ENCODE data around the gene PRPF8. TPM values are rescaled to one million over a fixed set of nuclear protein-coding genes. Genes with fewer than 3 reads are reported as not detected.

The PRPF8 gene
- total and polyA plus RNA-seq, 2 of the 13 experiments (the other 11 are each of a cell fraction or from before 2014, with no cell fraction given): 112 to 179 TPM

DNA sequence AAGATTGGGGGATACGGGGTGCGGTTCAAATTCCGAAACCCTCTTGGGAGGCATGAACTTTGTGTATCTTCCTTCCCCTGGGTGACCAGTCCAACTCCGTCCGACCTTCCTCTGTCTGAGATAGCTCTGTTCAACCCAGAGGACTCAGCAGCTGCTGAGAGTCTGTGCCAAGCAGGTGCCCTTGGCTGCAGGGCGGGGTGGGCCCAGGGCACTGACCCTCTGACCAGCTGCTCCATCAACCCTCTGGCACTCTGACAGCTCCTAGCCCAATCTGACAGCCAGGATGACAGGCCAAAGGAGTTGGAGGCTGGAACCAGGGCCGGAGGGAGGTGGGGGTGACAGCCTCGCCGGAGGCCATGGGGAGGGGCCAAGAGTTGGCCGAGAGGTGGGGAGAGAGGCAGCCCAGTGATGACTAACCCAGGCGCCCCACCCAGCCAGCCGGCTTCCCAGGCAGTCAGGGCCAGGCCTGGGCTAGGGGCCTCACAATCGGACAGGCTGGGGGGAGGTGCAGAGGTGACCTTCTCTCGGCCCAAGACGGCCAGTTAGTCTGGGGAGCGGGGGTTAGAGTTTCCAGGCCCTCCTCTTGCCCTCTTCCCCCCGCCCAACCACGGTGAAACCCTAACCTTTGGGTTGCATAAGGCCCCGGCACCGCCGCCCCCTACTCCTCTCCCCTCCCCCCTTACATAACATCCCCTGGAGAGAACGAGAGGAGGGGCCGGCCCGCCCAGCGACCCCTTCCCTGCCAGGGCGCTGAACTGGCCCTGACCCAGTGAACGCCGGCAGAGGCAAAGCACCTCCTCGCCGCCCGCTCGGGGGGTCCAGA is 30.5 kb upstream of the PRPF8 start (continued):
- TF ChIP-seq YEATS2 (CRISPR knock-in tag; IDR thresholded peaks at IDR 0.05; ENCODE audit: borderline replicate concordance) (peak; percentile 47; the same call in 1 of the 2 replicates), BORCS8-MEF2B (CRISPR knock-in tag; IDR thresholded peaks at IDR 0.05) (peak; percentile 26; the same call in 1 of the 2 replicates), ZNF292 (CRISPR knock-in tag; IDR thresholded peaks at IDR 0.05; ENCODE audit: borderline replicate concordance, low read depth) (no peak), DRAP1 (CRISPR knock-in tag; IDR thresholded peaks at IDR 0.05) (0 out of 2 replicates have a peak, but pooled peaks have one; percentile 54), TBP (CRISPR knock-in tag; IDR thresholded peaks at IDR 0.05) (no peak), ZNF816 (CRISPR knock-in tag; IDR thresholded peaks at IDR 0.05; ENCODE audit: borderline replicate concordance) (peak; percentile 54; the same call in 1 of the 2 replicates), KLF13 (CRISPR knock-in tag; IDR thresholded peaks at IDR 0.05) (peak; percentile 51; the same call in 1 of the 2 replicates), ZNF614 (CRISPR knock-in tag; IDR thresholded peaks at IDR 0.05; ENCODE audit: borderline replicate concordance) (peak; percentile 64; the same call in 1 of the 2 replicates), ZBTB20 (CRISPR knock-in tag; IDR thresholded peaks at IDR 0.05; ENCODE audit: borderline replicate concordance, low read depth) (peak; percentile 5; the same call in 1 of the 2 replicates), RNF219 (CRISPR knock-in tag; IDR thresholded peaks at IDR 0.05) (0 out of 2 replicates have a peak, but pooled peaks have one; percentile 30), ZNF550 (CRISPR knock-in tag; IDR thresholded peaks at IDR 0.05; ENCODE audit: borderline replicate concordance) (no peak), ZNF761 (CRISPR knock-in tag; conservative IDR thresholded peaks at IDR 0.05) (0 out of 2 replicates have a peak, but pooled peaks have one; percentile 32), IRF2 (CRISPR knock-in tag; IDR thresholded peaks at IDR 0.05) (peak; percentile 50; the same call in 1 of the 2 replicates), ZFP36L1 (CRISPR knock-in tag; IDR thresholded peaks at IDR 0.05) (peak; percentile 45; the same call in 1 of the 2 replicates), ZHX1 (CRISPR knock-in tag; IDR thresholded peaks at IDR 0.05; ENCODE audit: low read depth) (no peak), HOXA5 (CRISPR knock-in tag; IDR thresholded peaks at IDR 0.05) (peak; percentile 39; the same call in 1 of the 2 replicates), ARNT2 (CRISPR knock-in tag; IDR thresholded peaks at IDR 0.05; ENCODE audit: low read depth) (peak; percentile 74; the same call in 1 of the 2 replicates), YEATS4 (CRISPR knock-in tag; IDR thresholded peaks at IDR 0.05; ENCODE audit: borderline replicate concordance) (peak; percentile 50; the same call in 1 of the 2 replicates), HNF4G (IDR thresholded peaks at IDR 0.05; ENCODE audit: borderline replicate concordance, low read depth, low read length) (no peak), HNF4G (CRISPR knock-in tag; IDR thresholded peaks at IDR 0.05; ENCODE audit: borderline replicate concordance, low read depth) (peak; percentile 10; the same call in 1 of the 2 replicates)
- TF ChIP-seq, protein P1, sequence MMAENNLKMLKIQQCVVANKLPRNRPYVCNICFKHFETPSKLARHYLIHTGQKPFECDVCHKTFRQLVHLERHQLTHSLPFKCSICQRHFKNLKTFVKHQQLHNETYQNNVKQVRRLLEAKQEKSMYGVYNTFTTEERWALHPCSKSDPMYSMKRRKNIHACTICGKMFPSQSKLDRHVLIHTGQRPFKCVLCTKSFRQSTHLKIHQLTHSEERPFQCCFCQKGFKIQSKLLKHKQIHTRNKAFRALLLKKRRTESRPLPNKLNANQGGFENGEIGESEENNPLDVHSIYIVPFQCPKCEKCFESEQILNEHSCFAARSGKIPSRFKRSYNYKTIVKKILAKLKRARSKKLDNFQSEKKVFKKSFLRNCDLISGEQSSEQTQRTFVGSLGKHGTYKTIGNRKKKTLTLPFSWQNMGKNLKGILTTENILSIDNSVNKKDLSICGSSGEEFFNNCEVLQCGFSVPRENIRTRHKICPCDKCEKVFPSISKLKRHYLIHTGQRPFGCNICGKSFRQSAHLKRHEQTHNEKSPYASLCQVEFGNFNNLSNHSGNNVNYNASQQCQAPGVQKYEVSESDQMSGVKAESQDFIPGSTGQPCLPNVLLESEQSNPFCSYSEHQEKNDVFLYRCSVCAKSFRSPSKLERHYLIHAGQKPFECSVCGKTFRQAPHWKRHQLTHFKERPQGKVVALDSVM (CRISPR knock-in tag; IDR thresholded peaks at IDR 0.05): peak; percentile 94
